Inferior parietal cortex (tissue), 1 donor: ENCODE measurements around the gene CD6.
"Not testable (repeated sequence)": the region's sequence is repeated elsewhere in the genome, so short reads cannot be mapped to it uniquely, and the experiment has no call there.

Source experiments
- DNase-seq: peaks from one replicate; pipeline ENCODE4 v3.0.0-alpha.2; 2016; ENCODE audit errors: extremely low spot score

The CD6 gene

GRCh38 chr11:61055776-61056175 is 84.3 kb downstream of the CD6 start:
- DNase-seq, result no peak

DNA sequence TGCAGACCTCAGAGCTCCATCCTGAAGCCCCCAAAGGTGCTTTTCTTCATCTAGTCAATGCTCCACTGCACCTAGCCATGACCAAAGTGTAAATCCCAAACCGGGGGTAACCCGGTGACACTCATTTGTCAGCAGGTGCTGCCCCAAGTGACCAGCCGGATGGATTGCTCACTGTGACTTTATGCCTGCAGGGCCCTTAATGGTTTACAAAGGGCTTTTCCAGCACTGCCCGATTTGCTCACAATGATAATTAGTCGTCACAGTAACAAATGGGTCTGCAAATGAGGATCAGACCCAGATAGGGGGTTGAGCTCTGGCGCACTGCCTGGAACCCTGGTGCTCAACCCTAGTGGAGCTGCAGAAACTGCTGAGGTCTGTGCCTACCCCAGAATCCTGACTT is 85.1 kb downstream of the CD6 start:
- DNase-seq, result no peak

- no peak for DNase-seq
These were observed 85.5 kb downstream of the CD6 start for GRCh38 chr11:61056981-61057380.

- DNase-seq, result no peak
These were observed 86.1 kb downstream of the CD6 start for GRCh38 chr11:61057615-61058014.

DNA sequence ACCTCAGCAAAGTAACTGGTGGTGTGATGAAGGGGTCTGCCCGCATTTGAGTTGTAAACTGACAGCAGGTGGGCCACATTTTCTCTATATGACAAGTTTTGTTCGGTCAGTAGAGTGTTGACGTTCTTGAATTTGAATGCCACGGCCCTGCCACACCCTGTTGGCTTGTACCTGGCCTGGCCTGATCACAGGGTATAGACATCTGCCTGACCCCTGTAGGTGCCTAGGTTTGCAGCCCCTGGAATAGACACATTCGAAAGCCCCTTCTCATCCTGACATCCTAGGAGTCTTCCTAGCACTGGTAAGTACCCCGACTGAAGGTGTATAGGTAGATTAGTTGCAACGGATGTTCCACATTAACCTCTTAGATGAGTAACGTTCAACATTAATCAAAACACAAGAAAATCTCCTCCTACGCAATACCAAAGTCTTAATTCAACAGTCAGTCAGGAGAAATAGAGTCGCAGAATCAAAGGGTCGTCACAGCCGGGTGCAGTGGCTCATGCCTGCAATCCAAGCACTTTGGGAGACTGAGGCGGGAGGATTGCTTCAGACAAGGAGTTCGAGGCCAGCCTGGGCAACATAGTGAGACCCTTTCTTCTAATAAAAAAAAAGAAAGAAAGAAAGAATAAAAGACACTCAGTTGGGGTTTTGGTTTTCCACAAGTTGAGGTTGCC is 87.2 kb downstream of the CD6 start:
- no peak for DNase-seq

- no peak for DNase-seq
These were observed 87.8 kb downstream of the CD6 start for GRCh38 chr11:61059260-61059752.

DNA sequence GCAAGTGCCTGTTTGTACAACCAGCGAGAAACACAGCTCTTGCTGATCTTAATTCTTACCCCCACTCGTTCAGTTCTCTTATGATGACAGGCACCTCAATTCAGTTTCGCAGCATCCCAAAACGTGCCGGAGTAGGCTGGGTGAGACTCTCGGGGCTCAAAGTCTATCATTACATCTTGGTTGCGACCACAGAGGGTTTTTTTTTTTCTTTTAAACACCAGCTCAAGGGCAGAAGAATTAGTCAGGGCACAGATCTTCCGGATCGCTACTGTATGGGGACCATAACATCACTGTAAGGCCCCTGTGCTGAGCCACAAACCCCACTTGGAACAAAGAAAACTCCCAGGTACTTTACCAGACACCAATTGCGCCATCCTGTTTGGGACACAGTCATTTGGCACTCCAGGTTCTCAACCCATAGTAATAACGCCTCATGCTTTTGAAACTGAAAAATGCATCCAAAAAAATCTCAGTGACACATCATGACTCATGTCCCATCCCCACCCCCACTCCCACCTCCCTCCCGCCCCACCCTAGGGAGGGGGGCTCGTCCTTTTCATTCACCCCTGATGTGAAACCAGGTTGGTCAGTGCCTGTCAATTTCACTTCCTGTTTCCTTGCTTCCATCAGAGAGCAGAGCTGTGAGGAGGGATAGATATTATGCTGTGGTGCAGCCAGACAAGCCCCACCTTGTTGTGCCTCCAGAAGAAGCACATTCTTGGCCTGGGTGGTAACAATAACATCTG is 89.8 kb downstream of the CD6 start:
- DNase-seq, result no peak

DNA sequence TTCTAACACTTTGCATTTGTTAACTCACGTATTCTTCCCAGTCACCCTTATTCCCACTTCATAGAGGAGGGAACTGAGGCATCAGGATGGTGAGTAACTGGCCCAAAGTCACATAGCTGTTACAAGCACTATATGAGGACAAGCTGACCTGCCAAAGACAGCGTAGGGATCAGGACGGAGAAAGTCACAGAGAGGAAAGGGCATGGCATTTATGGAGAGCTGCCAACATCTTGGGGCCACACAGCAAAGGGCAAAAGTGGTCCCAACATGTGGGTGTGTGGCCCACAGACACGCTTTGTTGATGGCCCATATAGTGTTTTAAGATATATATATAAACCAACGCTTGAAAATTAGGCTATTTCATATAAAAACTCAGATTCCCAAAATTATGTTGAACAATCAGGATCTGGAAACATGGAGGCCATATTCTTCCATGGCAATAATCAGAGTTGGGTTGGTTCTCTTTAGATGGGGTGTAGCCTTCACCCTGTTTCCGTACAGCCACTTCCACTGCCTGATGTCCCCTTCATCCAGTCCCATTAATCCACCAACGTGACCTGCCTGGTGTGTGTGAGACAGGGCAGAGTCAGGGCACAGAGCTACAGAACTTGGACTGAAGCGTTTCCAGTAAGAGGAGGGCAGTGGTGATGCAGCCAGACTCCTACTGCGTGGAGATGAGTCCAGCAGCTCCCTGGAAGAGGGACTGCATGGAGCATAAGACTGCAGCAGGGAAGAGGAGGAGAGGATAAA is 90.9 kb downstream of the CD6 start:
- no peak for DNase-seq

- DNase-seq, result not testable (repeated sequence)
These were observed 93.8 kb downstream of the CD6 start for GRCh38 chr11:61065236-61065635.

GRCh38 chr11:61065955-61066638 is 94.6 kb downstream of the CD6 start:
- DNase-seq, result no peak

GRCh38 chr11:61066645-61067044 is 95.2 kb downstream of the CD6 start:
- no peak for DNase-seq

GRCh38 chr11:61067782-61068446 is 96.4 kb downstream of the CD6 start:
- DNase-seq, result no peak

DNA sequence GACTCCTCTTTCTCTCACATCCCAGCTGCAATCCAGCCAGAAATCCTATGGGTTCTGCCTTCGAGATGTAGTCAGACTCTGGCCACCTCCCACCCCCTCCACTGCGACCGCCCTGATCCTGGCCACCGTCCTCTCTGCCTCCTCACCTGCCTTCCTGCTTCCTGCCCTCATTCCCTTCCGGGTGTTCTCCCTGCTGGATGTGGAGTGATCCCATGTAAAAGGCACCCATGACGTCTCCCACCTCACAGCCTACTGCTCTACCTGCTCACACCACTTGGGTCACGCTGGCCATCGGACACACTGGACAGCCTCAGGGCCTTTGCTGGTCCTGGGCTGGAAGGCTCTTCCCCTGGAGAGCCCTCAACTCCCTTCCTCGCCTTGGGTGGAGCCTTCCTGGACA is 97.1 kb downstream of the CD6 start:
- DNase-seq, result no peak

DNA sequence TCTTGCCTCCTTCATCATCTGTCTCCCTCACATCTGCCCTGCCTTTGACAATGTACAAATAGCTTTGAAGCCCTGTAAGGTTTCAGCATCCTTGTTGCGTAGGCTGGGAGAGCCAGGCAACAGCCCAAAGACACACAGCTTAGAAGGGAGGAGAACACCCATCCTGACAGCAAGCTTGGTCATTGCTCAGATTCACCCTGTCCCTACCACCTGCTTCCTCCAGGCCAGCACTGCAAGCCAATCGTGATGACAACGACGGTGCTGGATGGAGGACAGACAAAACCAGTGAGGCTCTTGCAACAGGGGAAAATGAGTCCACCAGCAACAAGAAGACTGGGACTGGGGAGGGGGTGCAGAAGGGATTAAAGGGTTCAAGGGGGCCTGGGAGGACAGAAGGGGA is 97.9 kb downstream of the CD6 start:
- no peak for DNase-seq
